ENCODE results near the gene CDKAL1.

The CDKAL1 gene

DNA sequence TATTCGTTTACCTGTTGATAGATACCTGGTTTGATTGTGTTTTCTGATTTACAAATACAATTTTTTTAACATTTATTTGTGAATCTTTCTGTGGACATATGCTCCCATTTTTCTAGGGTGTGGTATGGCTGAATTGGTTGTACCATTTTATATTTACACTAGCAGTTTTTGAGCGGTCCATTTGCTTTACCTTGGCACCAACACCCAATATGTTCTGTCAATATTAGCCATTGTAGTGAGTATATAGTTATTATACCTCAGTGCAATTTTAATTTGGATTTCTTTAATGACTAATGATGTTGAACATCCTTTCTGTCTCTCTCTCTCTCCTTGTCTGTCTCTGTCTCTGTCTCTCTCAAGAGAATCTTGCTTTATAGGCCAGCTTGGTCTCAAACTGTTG, 278.5 kb downstream of the CDKAL1 start:
- no peak for DNase-seq
- no peak for TF ChIP-seq CTCF (IDR thresholded peaks at IDR 0.05; ENCODE audit: low read depth, low read length)
- Histone ChIP-seq H3K4me3 (ENCODE audit: low read depth, low read length) (no peak overlapping the region), H3K4me1 (peaks cover 12% of the 10 kb centered on the region), H3K9me3 (no peaks in the 10 kb centered on the region), H3K27me3 (no peaks in the 10 kb centered on the region), H3K36me3 (no peaks in the 10 kb centered on the region)

- DNase-seq: no peak
- Histone ChIP-seq H3K27me3 (no peaks in the 10 kb centered on the region), H3K4me3 (ENCODE audit: low read depth, low read length) (no peak overlapping the region), H3K4me1 (peaks cover 12% of the 10 kb centered on the region), H3K36me3 (no peaks in the 10 kb centered on the region), H3K9me3 (no peaks in the 10 kb centered on the region)
- TF ChIP-seq CTCF (IDR thresholded peaks at IDR 0.05; ENCODE audit: low read depth, low read length): no peak
Observed at GRCh38 chr6:20814494-20814893, 280.2 kb downstream of the CDKAL1 start.

GRCh38 chr6:20816126-20816525, 281.9 kb downstream of the CDKAL1 start:
- Histone ChIP-seq H3K36me3 (no peaks in the 10 kb centered on the region), H3K9me3 (no peaks in the 10 kb centered on the region), H3K4me3 (ENCODE audit: low read depth, low read length) (no peak overlapping the region), H3K4me1 (peaks cover 7% of the 10 kb centered on the region), H3K27me3 (no peaks in the 10 kb centered on the region)
- DNase-seq: no peak
- no peak for TF ChIP-seq CTCF (IDR thresholded peaks at IDR 0.05; ENCODE audit: low read depth, low read length)

DNA sequence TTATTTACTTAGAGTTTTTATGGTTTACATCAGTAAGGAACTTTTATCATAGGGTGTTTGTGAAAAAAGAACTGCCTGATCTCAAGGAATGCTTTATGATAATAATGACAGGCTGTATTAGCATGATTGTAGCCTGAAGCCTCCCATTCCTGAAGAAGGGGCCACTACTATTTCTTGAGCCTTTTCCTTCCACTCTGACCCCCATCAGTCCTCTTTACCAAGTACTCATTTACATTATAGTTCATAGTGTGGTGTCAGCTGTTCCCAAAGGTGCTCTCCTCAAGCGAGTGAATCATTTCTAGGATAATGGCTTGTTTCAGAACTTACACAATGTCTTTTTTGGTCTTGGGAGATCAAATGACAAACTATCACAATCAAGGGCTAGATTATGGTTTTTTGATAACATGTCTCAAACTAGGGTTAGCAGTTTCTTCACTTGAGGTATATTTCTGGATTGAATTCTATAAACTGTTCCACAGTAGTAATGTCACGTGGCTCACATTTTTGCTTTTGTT, 283.6 kb downstream of the CDKAL1 start:
- DNase-seq: no peak
- Histone ChIP-seq H3K4me1 (peaks cover 3% of the 10 kb centered on the region; the same call in 1 of the 2 replicates), H3K9me3 (no peaks in the 10 kb centered on the region), H3K27me3 (no peaks in the 10 kb centered on the region), H3K4me3 (ENCODE audit: low read depth, low read length) (no peak overlapping the region), H3K36me3 (no peaks in the 10 kb centered on the region)
- no peak for TF ChIP-seq CTCF (IDR thresholded peaks at IDR 0.05; ENCODE audit: low read depth, low read length)

- DNase-seq: no peak
- Histone ChIP-seq H3K4me3 (ENCODE audit: low read depth, low read length) (no peak overlapping the region), H3K4me1 (peaks cover 3% of the 10 kb centered on the region; the same call in 1 of the 2 replicates), H3K36me3 (no peaks in the 10 kb centered on the region), H3K27me3 (no peaks in the 10 kb centered on the region), H3K9me3 (no peaks in the 10 kb centered on the region)
- TF ChIP-seq CTCF (IDR thresholded peaks at IDR 0.05; ENCODE audit: low read depth, low read length): no peak
Observed at GRCh38 chr6:20819774-20820400, 285.6 kb downstream of the CDKAL1 start.

DNA sequence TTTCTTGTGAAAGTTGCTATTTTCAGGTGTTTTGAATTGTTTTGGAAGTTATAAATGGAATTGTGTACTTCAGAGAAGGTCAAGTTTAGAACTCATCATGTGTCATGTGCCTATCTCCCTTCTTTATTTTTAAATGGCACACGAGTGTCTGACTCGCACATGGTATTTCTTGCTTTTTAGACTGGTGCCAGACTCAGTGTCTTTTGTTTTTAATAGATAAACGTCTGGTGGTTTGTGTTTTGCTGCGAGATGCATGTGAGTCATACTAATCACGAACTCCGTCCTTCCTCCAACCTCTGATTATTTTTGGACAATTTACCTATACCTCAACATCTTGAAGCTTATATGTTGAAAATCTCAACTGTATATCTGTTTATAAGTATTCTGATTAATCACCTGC, 292.1 kb downstream of the CDKAL1 start:
- H3K36me3 ChIP-seq: no peaks in the 10 kb centered on the region
- H3K27me3 ChIP-seq: no peaks in the 10 kb centered on the region
- DNase-seq: no peak
- no peaks in the 10 kb centered on the region for H3K9me3 ChIP-seq
- no peak overlapping the region for H3K4me3 ChIP-seq (ENCODE audit: low read depth, low read length)
- H3K4me1 ChIP-seq: peaks cover 12% of the 10 kb centered on the region
- TF ChIP-seq CTCF (IDR thresholded peaks at IDR 0.05; ENCODE audit: low read depth, low read length): no peak

All from BE2C (cell line).